SJSA1 (cell line): ENCODE results near the gene NRIP1. TPM values are rescaled to one million over a fixed set of nuclear protein-coding genes. Genes with fewer than 3 reads are reported as not detected.
"Not testable (repeated sequence)": the region's sequence is repeated elsewhere in the genome, so short reads cannot be mapped to it uniquely, and the experiment has no call there.

Source experiments
- DNase-seq, 2 experiments: peaks; one replicate each; pipeline ENCODE4 v3.0.0-alpha.2; 2015 to 2020; ENCODE audit warnings: low spot score in 2 of 2, low read depth in 1 of 2
- H3K27ac ChIP-seq: fragments of 250-450 bp; sonication (Bioruptor Pico); 2 replicates; pipeline ENCODE4 v1.5.1; 2020; ENCODE audit warnings: mild to moderate bottlenecking, moderate library complexity
- H3K27me3 ChIP-seq: fragments of 250-450 bp; sonication (Bioruptor Pico); replicated peaks from 2 replicates; pipeline ENCODE4 v1.5.1; 2020; ENCODE audit warnings: mild to moderate bottlenecking, moderate library complexity
- H3K36me3 ChIP-seq: fragments of 250-450 bp; sonication (Bioruptor Pico); 2 replicates; pipeline ENCODE4 v1.5.1; 2020; ENCODE audit warnings: mild to moderate bottlenecking
- H3K4me1 ChIP-seq: fragments of 250-450 bp; sonication (Bioruptor Pico); replicated peaks from 2 replicates; pipeline ENCODE4 v1.6.1; 2021; ENCODE audit warnings: mild to moderate bottlenecking
- H3K4me3 ChIP-seq: fragments of 250-450 bp; sonication (Bioruptor Pico); 2 replicates; pipeline ENCODE4 v1.5.1; 2020; ENCODE audit warnings: mild to moderate bottlenecking
- H3K9me3 ChIP-seq: fragments of 250-450 bp; sonication (Bioruptor Pico); replicated peaks from 2 replicates; pipeline ENCODE4 v1.5.1; 2020; ENCODE audit warnings: mild to moderate bottlenecking
- total RNA-seq: library from RNA; depleted of rRNA; stranded (reverse); fragments of >200 nt; shearing (Covaris generic); gene quantifications from 2 replicates; pipeline ENCODE4 v1.2.3, GENCODE V29; 2014

The NRIP1 gene
- total RNA-seq, 1 experiment from 2014 or later: 26.0 TPM

GRCh38 chr21:15042531-15042930 is 22.3 kb downstream of the NRIP1 start:
- Histone ChIP-seq H3K4me1 (no peaks in the 10 kb centered on the region), H3K36me3 (peaks cover 19% of the 10 kb centered on the region), H3K27me3 (no peaks in the 10 kb centered on the region), H3K4me3 (no peak overlapping the region), H3K27ac (no peak overlapping the region), H3K9me3 (no peaks in the 10 kb centered on the region)
- DNase-seq: no peak

GRCh38 chr21:15039607-15040299 is 25.0 kb downstream of the NRIP1 start:
- Histone ChIP-seq H3K27ac (no peak overlapping the region), H3K36me3 (peaks cover 9% of the 10 kb centered on the region), H3K4me3 (no peak overlapping the region), H3K9me3 (no peaks in the 10 kb centered on the region), H3K4me1 (no peaks in the 10 kb centered on the region), H3K27me3 (no peaks in the 10 kb centered on the region)
- DNase-seq: no peak

DNA sequence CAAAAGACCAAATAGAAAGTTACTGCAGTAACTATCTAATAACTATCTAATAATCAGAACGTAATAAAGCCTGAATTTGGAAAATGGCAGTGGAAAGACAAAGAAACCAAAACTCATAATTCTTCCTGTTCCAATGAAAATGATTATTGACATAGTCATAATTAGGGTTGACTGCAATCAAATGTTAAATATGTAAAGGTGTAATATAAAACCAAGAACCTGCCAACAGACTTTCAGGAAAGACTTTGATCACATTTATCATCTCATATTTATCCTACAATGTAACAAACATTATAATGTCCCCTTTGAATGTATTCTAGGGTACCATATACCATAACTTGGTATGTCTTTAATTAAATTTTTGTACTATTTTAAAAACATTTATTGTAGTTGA is 26.9 kb downstream of the NRIP1 start:
- H3K27me3 ChIP-seq: no peaks in the 10 kb centered on the region
- peaks cover 4% of the 10 kb centered on the region; the same call in 1 of the 2 replicates for H3K4me1 ChIP-seq
- H3K36me3 ChIP-seq: peaks cover 12% of the 10 kb centered on the region
- H3K4me3 ChIP-seq: no peak overlapping the region
- no peaks in the 10 kb centered on the region for H3K9me3 ChIP-seq
- H3K27ac ChIP-seq: no peak overlapping the region
- DNase-seq: no peak

GRCh38 chr21:15037095-15037899 is 27.5 kb downstream of the NRIP1 start:
- H3K4me3 ChIP-seq: no peak overlapping the region
- no peaks in the 10 kb centered on the region for H3K27me3 ChIP-seq
- H3K27ac ChIP-seq: no peak overlapping the region
- peaks cover 9% of the 10 kb centered on the region for H3K36me3 ChIP-seq
- peaks cover 4% of the 10 kb centered on the region; the same call in 1 of the 2 replicates for H3K4me1 ChIP-seq
- H3K9me3 ChIP-seq: no peaks in the 10 kb centered on the region
- DNase-seq: no peak

GRCh38 chr21:15036189-15036588 is 28.6 kb downstream of the NRIP1 start:
- H3K36me3 ChIP-seq: peaks cover 3% of the 10 kb centered on the region; the same call in 1 of the 2 replicates
- DNase-seq: no peak
- H3K9me3 ChIP-seq: no peaks in the 10 kb centered on the region
- no peaks in the 10 kb centered on the region for H3K27me3 ChIP-seq
- no peak overlapping the region for H3K4me3 ChIP-seq
- H3K27ac ChIP-seq: no peak overlapping the region
- peaks cover 4% of the 10 kb centered on the region; the same call in 1 of the 2 replicates for H3K4me1 ChIP-seq

DNA sequence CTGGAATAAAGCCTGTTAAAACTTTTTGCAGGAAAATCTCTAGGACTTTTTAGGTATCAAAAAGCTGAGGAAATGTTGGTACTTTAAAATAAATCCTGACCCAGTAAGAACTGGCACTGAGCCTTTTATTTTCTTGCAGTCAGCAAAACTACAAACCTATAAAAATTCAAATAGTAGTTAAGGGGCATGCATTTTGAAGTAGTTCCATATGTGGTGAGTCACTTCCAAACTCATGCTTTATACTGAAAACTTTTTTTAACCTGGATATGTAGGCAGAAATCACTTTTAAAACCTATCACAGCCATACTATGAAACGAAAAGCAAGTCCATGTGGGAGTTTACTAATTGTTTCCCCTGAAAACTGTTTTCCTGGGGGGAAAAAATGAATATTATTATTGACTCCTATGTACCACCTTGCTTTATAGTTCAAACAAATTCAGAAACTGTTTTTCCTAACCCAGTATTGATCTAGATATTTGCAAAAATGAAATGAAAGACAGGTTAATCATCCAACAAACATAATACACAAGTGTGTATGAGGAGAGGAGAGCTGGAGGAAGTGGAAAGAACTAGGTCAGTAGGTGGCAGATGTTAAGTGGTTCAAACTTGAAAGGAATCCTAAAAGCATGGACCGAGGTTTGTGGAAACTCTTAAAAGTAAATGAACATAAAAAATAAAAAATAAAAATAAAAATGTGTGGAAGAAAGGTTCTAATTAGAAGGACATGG is 30.5 kb downstream of the NRIP1 start:
- Histone ChIP-seq H3K36me3 (peaks cover 3% of the 10 kb centered on the region; the same call in 1 of the 2 replicates), H3K27me3 (no peaks in the 10 kb centered on the region), H3K4me3 (no peak overlapping the region), H3K9me3 (no peaks in the 10 kb centered on the region), H3K27ac (no peak overlapping the region), H3K4me1 (peaks cover 4% of the 10 kb centered on the region; the same call in 1 of the 2 replicates)
- DNase-seq: peak in 1 of 2 experiments; percentile 24

DNA sequence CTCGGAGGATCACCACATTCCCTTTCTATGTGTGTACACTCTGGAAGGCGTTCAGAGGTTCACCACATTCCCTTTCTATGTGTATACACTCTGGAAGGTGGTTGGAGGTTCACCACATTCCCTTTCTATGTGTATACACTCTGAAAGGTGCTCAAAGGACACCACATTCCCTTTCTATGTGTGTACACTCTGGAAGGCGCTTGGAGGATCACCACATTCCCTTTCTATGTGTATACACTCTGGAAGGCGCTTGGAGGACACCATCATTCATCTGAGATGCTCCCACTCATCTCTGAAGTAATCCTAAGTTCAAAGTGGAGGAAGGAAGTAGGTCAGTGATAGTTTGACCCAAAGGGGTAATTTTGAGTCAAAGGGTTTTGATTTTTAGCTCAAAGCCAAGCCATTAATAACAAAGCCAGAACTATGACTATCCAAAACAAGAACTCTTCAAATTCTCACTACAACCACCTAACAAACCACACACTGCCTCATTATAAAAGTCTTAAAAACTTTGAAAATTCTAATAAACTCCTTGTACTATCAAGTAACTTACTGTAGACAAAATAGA is 32.9 kb downstream of the NRIP1 start:
- Histone ChIP-seq H3K9me3 (no peaks in the 10 kb centered on the region), H3K27me3 (no peaks in the 10 kb centered on the region), H3K4me1 (peaks cover 4% of the 10 kb centered on the region; the same call in 1 of the 2 replicates), H3K4me3 (no peak overlapping the region), H3K36me3 (peaks cover 3% of the 10 kb centered on the region; the same call in 1 of the 2 replicates), H3K27ac (no peak overlapping the region)
- DNase-seq: no peak

GRCh38 chr21:15031362-15031761 is 33.4 kb downstream of the NRIP1 start:
- H3K27me3 ChIP-seq, H3K27ac ChIP-seq, H3K36me3 ChIP-seq, H3K4me1 ChIP-seq, H3K4me3 ChIP-seq, DNase-seq, H3K9me3 ChIP-seq: not testable (repeated sequence)

DNA sequence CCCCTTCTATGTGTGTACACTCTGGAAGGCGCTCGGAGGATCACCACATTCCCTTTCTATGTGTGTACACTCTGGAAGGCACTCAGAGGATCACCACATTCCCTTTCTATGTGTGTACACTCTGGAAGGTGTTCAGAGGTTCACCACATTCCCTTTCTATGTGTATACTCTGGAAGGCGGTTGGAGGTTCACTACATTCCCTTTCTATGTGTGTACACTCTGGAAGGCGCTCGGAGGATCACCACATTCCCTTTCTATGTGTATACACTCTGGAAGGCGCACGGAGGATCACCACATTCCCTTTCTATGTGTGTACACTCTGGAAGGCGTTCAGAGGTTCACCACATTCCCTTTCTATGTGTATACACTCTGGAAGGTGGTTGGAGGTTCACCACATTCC is 33.9 kb downstream of the NRIP1 start:
- H3K27me3 ChIP-seq, H3K27ac ChIP-seq, H3K36me3 ChIP-seq, H3K9me3 ChIP-seq, H3K4me1 ChIP-seq, H3K4me3 ChIP-seq, DNase-seq: not testable (repeated sequence)

DNA sequence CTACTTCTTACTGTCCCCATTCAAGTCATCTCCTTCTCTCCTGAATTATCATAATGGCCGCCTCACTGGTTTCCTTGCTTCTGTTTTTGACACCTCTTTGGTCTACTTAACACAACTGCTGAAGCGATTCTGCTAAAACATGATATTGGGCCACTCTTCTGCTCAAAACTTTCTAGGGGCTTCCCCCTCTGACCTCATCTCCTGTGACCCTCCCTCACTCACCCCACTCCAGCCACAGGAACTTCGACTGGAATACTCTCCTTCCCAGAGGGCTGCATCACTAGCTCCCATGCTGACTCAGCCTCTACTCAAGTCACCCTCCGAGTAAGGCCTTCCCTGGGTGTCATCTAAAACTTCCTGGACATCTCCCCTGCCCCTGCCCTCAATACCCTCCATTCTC is 35.7 kb downstream of the NRIP1 start:
- no peak for DNase-seq

GRCh38 chr21:15028186-15028585 is 36.6 kb downstream of the NRIP1 start:
- Histone ChIP-seq H3K9me3 (no peaks in the 10 kb centered on the region), H3K36me3 (peaks cover under 1% of the 10 kb centered on the region; the same call in 1 of the 2 replicates), H3K4me1 (peaks cover 13% of the 10 kb centered on the region), H3K27me3 (no peaks in the 10 kb centered on the region), H3K4me3 (no peak overlapping the region), H3K27ac (no peak overlapping the region)
- DNase-seq: no peak

More for the DNA sequence above, 35.7 kb downstream of the NRIP1 start:
- H3K36me3 ChIP-seq: peaks cover 3% of the 10 kb centered on the region; the same call in 1 of the 2 replicates
- peaks cover 4% of the 10 kb centered on the region for H3K4me1 ChIP-seq
- no peaks in the 10 kb centered on the region for H3K9me3 ChIP-seq
- no peak overlapping the region for H3K27ac ChIP-seq
- no peaks in the 10 kb centered on the region for H3K27me3 ChIP-seq
- H3K4me3 ChIP-seq: no peak overlapping the region

GRCh38 chr21:15027056-15027455 is 37.7 kb downstream of the NRIP1 start:
- no peaks in the 10 kb centered on the region for H3K27me3 ChIP-seq
- H3K36me3 ChIP-seq: no peaks in the 10 kb centered on the region
- H3K9me3 ChIP-seq: no peaks in the 10 kb centered on the region
- DNase-seq: no peak
- H3K4me1 ChIP-seq: peaks cover 19% of the 10 kb centered on the region
- H3K4me3 ChIP-seq: no peak overlapping the region
- H3K27ac ChIP-seq: no peak overlapping the region

DNA sequence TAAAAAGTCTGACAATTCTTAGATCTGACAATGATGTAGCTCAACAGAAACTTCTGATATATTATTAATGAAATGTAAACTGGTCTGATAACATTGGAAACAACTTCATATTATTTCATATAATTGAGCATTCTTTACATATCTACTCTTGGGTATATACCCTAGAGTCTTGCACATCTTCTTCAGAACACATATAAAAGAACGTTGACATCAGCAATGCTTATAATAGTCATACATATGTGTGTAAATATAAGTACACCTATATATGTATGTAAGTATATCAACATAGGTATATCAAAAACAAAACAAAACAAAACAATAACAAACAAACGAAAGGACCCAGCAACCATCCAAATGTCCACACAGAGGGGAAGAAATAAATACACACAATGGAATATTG is 38.4 kb downstream of the NRIP1 start:
- Histone ChIP-seq H3K27me3 (no peaks in the 10 kb centered on the region), H3K9me3 (no peaks in the 10 kb centered on the region), H3K4me3 (no peak overlapping the region), H3K4me1 (peaks cover 19% of the 10 kb centered on the region), H3K36me3 (no peaks in the 10 kb centered on the region), H3K27ac (no peak overlapping the region)
- no peak for DNase-seq
